ENCODE results near the gene RFX1.
"Not testable (repeated sequence)": the region's sequence is repeated elsewhere in the genome, so short reads cannot be mapped to it uniquely, and the experiment has no call there.

The RFX1 gene

DNA sequence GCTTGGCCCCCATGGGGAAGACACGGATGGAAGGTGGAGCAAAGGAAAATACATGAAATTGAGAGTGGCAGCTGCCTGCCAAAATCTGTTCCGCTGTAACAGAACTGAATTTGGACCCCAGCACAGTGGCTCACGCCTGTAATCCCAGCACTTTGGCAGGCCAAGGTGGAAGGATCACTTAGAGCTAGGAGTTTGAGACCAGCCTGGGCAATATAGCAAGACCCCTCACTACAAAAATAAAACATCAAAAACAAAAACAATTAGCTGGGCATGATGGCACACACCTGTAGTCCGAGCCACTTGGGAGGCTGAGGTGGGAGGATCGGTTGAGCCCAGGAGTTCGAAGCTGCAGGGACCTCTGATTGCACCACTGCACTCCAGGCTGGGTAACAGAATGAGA, 46.4 kb upstream of the RFX1 start:
- H3K9me3 ChIP-seq (ENCODE audit: control insufficient read depth, insufficient read depth, low read depth, low read length) = no peaks in the 10 kb centered on the region; the same call in 1 of the 2 replicates
- H3K4me1 ChIP-seq (ENCODE audit: control insufficient read depth, insufficient read depth, low read length) = no peaks in the 10 kb centered on the region
- no peaks in the 10 kb centered on the region; a peak in 1 of 3 replicates for H3K36me3 ChIP-seq (ENCODE audit: control insufficient read depth in 2 of 2, insufficient read depth in 1 of 2, low read length in 2 of 2)
- no peak overlapping the region for H3K27ac ChIP-seq (ENCODE audit: extremely low read depth, low read depth, low read length)
- TF ChIP-seq ZNF677 (tag by site-specific recombination; IDR thresholded peaks at IDR 0.05) = no peak
- peak; percentile 90 for TF ChIP-seq ZNF121 (tag by site-specific recombination; IDR thresholded peaks at IDR 0.05)
- 0 out of 2 replicates have a peak, but pooled peaks have one; percentile 21 for TF ChIP-seq ZNF629 (tag by site-specific recombination; IDR thresholded peaks at IDR 0.05)
- no peak for TF ChIP-seq ZNF521 (tag by site-specific recombination; IDR thresholded peaks at IDR 0.05)
- TF ChIP-seq ZNF777 (tag by site-specific recombination; IDR thresholded peaks at IDR 0.05; ENCODE audit: borderline replicate concordance) = no peak
- no peak for TF ChIP-seq ZNF280D (tag by site-specific recombination; IDR thresholded peaks at IDR 0.05)
- no peak for TF ChIP-seq SETDB1 (IDR thresholded peaks at IDR 0.05; ENCODE audit: insufficient read length, low read length)
- ChIA-PET CTCF (interaction anchor here (1.0 to 2.4 kb wide), 5 partner anchors 10 to 62 kb away, joined by 3 to 20 read pairs (median 6); partner anchors contain the start of gene IL27RA), POLR2A (interaction anchor here (0.6 kb wide), 1 partner anchor 121 kb away, joined by 3 read pairs; no protein-coding TSS in a partner anchor)
- no peak overlapping the region for H3K4me3 ChIP-seq (ENCODE audit: low read depth, low read length)

- Histone ChIP-seq H3K9me3 (ENCODE audit: control insufficient read depth, insufficient read depth, low read depth, low read length) (no peaks in the 10 kb centered on the region; the same call in 1 of the 2 replicates), H3K27ac (ENCODE audit: extremely low read depth, low read depth, low read length) (no peak overlapping the region), H3K4me3 (ENCODE audit: low read depth, low read length) (no peak overlapping the region), H3K36me3 (ENCODE audit: control insufficient read depth in 2 of 2, insufficient read depth in 1 of 2, low read length in 2 of 2) (no peaks in the 10 kb centered on the region; a peak in 1 of 3 replicates), H3K4me1 (ENCODE audit: control insufficient read depth, insufficient read depth, low read length) (no peaks in the 10 kb centered on the region)
- ChIA-PET POLR2A (no interaction called here), CTCF (interaction anchor here (1.0 to 2.4 kb wide), 4 partner anchors 8 to 62 kb away, joined by 3 to 20 read pairs (median 4); no protein-coding TSS in a partner anchor)
- TF ChIP-seq ZNF747 (tag by site-specific recombination; IDR thresholded peaks at IDR 0.05) (no peak), ZNF76 (tag by site-specific recombination; IDR thresholded peaks at IDR 0.05; ENCODE audit: borderline replicate concordance, low read depth) (no peak), ZNF391 (tag by site-specific recombination; IDR thresholded peaks at IDR 0.05; ENCODE audit: borderline replicate concordance, low read depth) (no peak), ZNF132 (tag by site-specific recombination; IDR thresholded peaks at IDR 0.05; ENCODE audit: borderline replicate concordance) (no peak), ZNF623 (tag by site-specific recombination; IDR thresholded peaks at IDR 0.05) (no peak)
- TF ChIP-seq, protein P1, sequence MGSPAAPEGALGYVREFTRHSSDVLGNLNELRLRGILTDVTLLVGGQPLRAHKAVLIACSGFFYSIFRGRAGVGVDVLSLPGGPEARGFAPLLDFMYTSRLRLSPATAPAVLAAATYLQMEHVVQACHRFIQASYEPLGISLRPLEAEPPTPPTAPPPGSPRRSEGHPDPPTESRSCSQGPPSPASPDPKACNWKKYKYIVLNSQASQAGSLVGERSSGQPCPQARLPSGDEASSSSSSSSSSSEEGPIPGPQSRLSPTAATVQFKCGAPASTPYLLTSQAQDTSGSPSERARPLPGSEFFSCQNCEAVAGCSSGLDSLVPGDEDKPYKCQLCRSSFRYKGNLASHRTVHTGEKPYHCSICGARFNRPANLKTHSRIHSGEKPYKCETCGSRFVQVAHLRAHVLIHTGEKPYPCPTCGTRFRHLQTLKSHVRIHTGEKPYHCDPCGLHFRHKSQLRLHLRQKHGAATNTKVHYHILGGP (tag by site-specific recombination; IDR thresholded peaks at IDR 0.05) = no peak
- TF ChIP-seq, protein P2, sequence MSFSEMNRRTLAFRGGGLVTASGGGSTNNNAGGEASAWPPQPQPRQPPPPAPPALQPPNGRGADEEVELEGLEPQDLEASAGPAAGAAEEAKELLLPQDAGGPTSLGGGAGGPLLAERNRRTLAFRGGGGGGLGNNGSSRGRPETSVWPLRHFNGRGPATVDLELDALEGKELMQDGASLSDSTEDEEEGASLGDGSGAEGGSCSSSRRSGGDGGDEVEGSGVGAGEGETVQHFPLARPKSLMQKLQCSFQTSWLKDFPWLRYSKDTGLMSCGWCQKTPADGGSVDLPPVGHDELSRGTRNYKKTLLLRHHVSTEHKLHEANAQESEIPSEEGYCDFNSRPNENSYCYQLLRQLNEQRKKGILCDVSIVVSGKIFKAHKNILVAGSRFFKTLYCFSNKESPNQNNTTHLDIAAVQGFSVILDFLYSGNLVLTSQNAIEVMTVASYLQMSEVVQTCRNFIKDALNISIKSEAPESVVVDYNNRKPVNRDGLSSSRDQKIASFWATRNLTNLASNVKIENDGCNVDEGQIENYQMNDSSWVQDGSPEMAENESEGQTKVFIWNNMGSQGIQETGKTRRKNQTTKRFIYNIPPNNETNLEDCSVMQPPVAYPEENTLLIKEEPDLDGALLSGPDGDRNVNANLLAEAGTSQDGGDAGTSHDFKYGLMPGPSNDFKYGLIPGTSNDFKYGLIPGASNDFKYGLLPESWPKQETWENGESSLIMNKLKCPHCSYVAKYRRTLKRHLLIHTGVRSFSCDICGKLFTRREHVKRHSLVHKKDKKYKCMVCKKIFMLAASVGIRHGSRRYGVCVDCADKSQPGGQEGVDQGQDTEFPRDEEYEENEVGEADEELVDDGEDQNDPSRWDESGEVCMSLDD (tag by site-specific recombination; IDR thresholded peaks at IDR 0.05) = no peak
These were observed 45.9 kb upstream of the RFX1 start for GRCh38 chr19:14051980-14052379.

GRCh38 chr19:14050961-14051360, 44.8 kb upstream of the RFX1 start:
- H3K36me3 ChIP-seq (ENCODE audit: control insufficient read depth in 2 of 2, insufficient read depth in 1 of 2, low read length in 2 of 2); H3K4me1 ChIP-seq (ENCODE audit: control insufficient read depth, insufficient read depth, low read length); H3K27ac ChIP-seq (ENCODE audit: extremely low read depth, low read depth, low read length); H3K4me3 ChIP-seq (ENCODE audit: low read depth, low read length); H3K9me3 ChIP-seq (ENCODE audit: control insufficient read depth, insufficient read depth, low read depth, low read length); POLR2A ChIA-PET: not testable (repeated sequence)
- TF ChIP-seq ZNF121 (tag by site-specific recombination; IDR thresholded peaks at IDR 0.05) = peak; percentile 80
- CTCF ChIA-PET = interaction anchor here (0.6 to 1.2 kb wide), 7 partner anchors 9 to 1685 kb away, joined by 3 to 4 read pairs (median 4); no protein-coding TSS in a partner anchor
